ENCODE results near the gene SPATA6L.

DNA sequence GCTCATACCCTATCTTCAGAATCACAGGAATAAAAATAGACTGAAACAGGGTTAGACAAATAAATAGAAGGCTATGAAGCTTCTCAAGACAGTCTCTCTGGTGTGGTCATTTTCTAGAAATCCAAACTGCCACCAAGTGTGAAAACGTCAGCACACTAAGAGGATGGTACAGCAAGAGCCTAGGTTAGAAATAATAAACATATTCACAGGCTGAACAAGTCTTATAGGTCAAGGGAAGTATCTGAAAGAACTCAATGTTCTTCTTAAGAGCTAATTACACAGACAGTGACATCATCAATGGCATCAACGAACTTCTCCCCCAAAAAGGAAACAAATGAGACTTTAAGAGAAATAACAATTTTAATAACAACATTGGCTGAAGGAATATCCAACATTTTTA is 26.9 kb downstream of the SPATA6L start:
- TF ChIP-seq, protein P1, sequence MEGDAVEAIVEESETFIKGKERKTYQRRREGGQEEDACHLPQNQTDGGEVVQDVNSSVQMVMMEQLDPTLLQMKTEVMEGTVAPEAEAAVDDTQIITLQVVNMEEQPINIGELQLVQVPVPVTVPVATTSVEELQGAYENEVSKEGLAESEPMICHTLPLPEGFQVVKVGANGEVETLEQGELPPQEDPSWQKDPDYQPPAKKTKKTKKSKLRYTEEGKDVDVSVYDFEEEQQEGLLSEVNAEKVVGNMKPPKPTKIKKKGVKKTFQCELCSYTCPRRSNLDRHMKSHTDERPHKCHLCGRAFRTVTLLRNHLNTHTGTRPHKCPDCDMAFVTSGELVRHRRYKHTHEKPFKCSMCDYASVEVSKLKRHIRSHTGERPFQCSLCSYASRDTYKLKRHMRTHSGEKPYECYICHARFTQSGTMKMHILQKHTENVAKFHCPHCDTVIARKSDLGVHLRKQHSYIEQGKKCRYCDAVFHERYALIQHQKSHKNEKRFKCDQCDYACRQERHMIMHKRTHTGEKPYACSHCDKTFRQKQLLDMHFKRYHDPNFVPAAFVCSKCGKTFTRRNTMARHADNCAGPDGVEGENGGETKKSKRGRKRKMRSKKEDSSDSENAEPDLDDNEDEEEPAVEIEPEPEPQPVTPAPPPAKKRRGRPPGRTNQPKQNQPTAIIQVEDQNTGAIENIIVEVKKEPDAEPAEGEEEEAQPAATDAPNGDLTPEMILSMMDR (IDR thresholded peaks at IDR 0.05) = no peak
- TF ChIP-seq POLR2A (IDR thresholded peaks at IDR 0.05) = no peak

Measured in body of pancreas (tissue), 4 donors.